Midbrain (tissue), 1 donor: Measurements from ENCODE around the gene HOXD9.

Source experiments
- DNase-seq: peaks from one replicate; lab custom pipeline; 2025; lab: John Stamatoyannopoulos, UW

The HOXD9 gene

GRCh38 chr2:176152350-176153181 lies 30.0 kb downstream of the HOXD9 start:
- no peak for DNase-seq

- no peak for DNase-seq
Measured at GRCh38 chr2:176154576-176155252, 32.2 kb downstream of the HOXD9 start.

GRCh38 chr2:176155356-176156044 lies 33.0 kb downstream of the HOXD9 start:
- no peak for DNase-seq

GRCh38 chr2:176156301-176156806 lies 33.8 kb downstream of the HOXD9 start:
- no peak for DNase-seq

- no peak for DNase-seq
Measured at GRCh38 chr2:176156807-176157498, 34.4 kb downstream of the HOXD9 start, which contains the start of gene HOXD3. Gene HOXD3, plus strand, starts transcription at chr2:176157307. Its CDS starts 11,808 bp downstream, at chr2:176169115.

- no peak for DNase-seq
Measured at GRCh38 chr2:176157499-176158185, 35.1 kb downstream of the HOXD9 start.

- no peak for DNase-seq
Measured at GRCh38 chr2:176158186-176158591, 35.7 kb downstream of the HOXD9 start.

GRCh38 chr2:176158855-176159662 lies 36.5 kb downstream of the HOXD9 start:
- no peak for DNase-seq

- DNase-seq, result no peak
Measured at GRCh38 chr2:176159663-176160250, 37.2 kb downstream of the HOXD9 start.

- DNase-seq, result no peak
Measured at GRCh38 chr2:176160251-176160985, 37.9 kb downstream of the HOXD9 start.

- no peak for DNase-seq
Measured at GRCh38 chr2:176160986-176161824, 38.7 kb downstream of the HOXD9 start.

- no peak for DNase-seq
Measured at GRCh38 chr2:176161825-176162626, 39.5 kb downstream of the HOXD9 start.

GRCh38 chr2:176162911-176163671 lies 40.6 kb downstream of the HOXD9 start:
- no peak for DNase-seq

GRCh38 chr2:176163672-176164056 lies 41.1 kb downstream of the HOXD9 start:
- no peak for DNase-seq

- DNase-seq, result no peak
Measured at GRCh38 chr2:176164201-176164600, 41.7 kb downstream of the HOXD9 start.

- DNase-seq, result no peak
Measured at GRCh38 chr2:176164611-176165369, 42.3 kb downstream of the HOXD9 start.
